ENCODE data around the gene SIGLEC10. TPM values are rescaled to one million over a fixed set of nuclear protein-coding genes. Genes with fewer than 3 reads are reported as not detected.
A peak's percentile ranks its signal among the peaks of the same experiment; 100 is the strongest.
"Not testable (repeated sequence)": the region's sequence is repeated elsewhere in the genome, so short reads cannot be mapped to it uniquely, and the experiment has no call there.

Gene SIGLEC10
- total RNA-seq, 1 donor from 2014 or later = not detected

DNA sequence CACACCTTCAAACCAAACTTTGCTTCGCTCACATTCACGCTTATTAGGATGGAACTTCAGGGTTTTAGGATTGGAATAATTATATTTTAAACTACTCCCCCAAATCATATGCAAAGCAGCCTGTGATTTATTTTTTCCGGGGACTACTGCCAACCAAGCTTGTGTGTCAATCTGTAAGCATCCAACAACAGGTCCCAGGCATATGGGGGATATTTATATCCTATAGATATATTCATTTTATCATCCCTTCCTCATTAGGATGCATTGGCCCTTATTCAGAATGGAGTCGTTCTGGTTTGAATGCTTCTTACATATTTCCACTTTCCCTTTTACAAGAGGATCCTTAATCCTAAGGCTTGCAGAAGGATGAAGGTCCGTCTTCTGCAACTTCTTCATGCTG is 18.2 kb downstream of the SIGLEC10 start:
- Mint-ChIP-seq H3K36me3 (peaks cover 7% of the 10 kb centered on the region), H3K27ac (no peak overlapping the region), H3K27me3 (no peaks in the 10 kb centered on the region), H3K4me1 (ENCODE audit: unreplicated experiment) (peaks cover 17% of the 10 kb centered on the region), H3K4me3 (no peak overlapping the region), H3K9me3 (peaks cover 21% of the 10 kb centered on the region)
- DNase-seq (ENCODE audit: extremely low spot score, unreplicated experiment) = no peak
- TF ChIP-seq, protein P1, sequence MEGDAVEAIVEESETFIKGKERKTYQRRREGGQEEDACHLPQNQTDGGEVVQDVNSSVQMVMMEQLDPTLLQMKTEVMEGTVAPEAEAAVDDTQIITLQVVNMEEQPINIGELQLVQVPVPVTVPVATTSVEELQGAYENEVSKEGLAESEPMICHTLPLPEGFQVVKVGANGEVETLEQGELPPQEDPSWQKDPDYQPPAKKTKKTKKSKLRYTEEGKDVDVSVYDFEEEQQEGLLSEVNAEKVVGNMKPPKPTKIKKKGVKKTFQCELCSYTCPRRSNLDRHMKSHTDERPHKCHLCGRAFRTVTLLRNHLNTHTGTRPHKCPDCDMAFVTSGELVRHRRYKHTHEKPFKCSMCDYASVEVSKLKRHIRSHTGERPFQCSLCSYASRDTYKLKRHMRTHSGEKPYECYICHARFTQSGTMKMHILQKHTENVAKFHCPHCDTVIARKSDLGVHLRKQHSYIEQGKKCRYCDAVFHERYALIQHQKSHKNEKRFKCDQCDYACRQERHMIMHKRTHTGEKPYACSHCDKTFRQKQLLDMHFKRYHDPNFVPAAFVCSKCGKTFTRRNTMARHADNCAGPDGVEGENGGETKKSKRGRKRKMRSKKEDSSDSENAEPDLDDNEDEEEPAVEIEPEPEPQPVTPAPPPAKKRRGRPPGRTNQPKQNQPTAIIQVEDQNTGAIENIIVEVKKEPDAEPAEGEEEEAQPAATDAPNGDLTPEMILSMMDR (conservative IDR thresholded peaks at IDR 0.05) = no peak

DNA sequence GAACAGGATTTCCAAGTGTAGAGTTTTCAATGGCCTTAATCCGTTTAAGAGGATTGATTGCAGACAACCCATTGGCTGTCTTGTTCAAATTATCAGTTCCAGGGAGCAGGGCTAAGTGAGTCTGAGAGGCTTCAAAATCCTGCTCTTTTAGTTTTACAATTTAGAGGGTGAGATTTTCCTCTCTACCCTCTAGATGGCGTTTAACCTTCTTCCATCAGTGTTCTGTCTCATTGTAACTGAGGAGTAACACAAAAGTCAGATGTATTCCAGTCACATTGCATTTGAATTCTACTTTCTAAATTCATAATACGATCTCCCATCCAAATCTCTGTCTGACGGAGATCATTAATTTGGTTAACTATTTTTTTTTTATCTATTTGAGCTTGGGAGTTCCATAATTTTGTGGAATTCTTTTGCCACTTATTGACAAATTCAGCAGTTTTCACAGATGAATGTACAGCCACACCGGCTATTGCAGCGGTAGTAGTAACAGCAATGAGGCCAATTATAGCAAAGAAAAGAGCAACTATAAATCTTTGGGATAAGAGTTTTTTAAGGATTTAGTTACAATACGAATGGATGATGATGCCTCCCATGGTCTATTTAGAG is 19.2 kb downstream of the SIGLEC10 start:
- Mint-ChIP-seq H3K27ac (peak overlapping the region; percentile 65), H3K36me3 (peaks cover 3% of the 10 kb centered on the region), H3K9me3 (peaks cover 20% of the 10 kb centered on the region), H3K4me3 (peak overlapping the region; percentile 70), H3K4me1 (ENCODE audit: unreplicated experiment) (peaks cover 22% of the 10 kb centered on the region), H3K27me3 (no peaks in the 10 kb centered on the region)
- TF ChIP-seq, protein P1 (conservative IDR thresholded peaks at IDR 0.05) = peak; percentile 70
- no peak for DNase-seq (ENCODE audit: extremely low spot score, unreplicated experiment)

GRCh38 chr19:51397453-51397852 is 20.0 kb downstream of the SIGLEC10 start:
- peaks cover 22% of the 10 kb centered on the region for H3K4me1 Mint-ChIP-seq (ENCODE audit: unreplicated experiment)
- peak overlapping the region; percentile 65 for H3K27ac Mint-ChIP-seq
- not testable (repeated sequence) for H3K27me3 Mint-ChIP-seq; H3K36me3 Mint-ChIP-seq; DNase-seq (ENCODE audit: extremely low spot score, unreplicated experiment)
- H3K9me3 Mint-ChIP-seq = peaks cover 17% of the 10 kb centered on the region
- H3K4me3 Mint-ChIP-seq = peak overlapping the region; percentile 70

DNA sequence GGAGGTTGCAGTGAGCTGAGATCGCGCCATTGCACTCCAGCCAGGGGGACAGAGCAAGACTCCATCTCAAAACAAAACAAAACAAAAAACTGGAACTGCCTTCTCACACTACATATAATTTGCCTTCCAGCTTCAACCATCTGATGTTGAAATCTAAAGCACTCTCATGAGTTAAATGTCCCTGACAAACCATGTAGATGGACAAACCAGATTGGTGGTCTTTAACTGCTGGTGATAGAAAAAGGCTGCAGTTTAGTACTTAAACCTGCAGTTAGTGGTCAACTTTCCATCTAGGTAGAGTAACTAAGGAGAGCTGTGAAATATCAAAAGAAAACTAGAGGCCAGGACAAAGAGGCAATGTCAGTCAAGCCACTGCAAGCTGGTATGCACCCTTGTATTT is 21.3 kb downstream of the SIGLEC10 start:
- no peak overlapping the region for H3K27ac Mint-ChIP-seq
- TF ChIP-seq, protein P1 (conservative IDR thresholded peaks at IDR 0.05) = no peak
- DNase-seq (ENCODE audit: extremely low spot score, unreplicated experiment) = no peak
- peak overlapping the region; percentile 24 for H3K4me3 Mint-ChIP-seq
- H3K36me3 Mint-ChIP-seq = peaks cover 3% of the 10 kb centered on the region
- peaks cover 22% of the 10 kb centered on the region for H3K4me1 Mint-ChIP-seq (ENCODE audit: unreplicated experiment)
- H3K9me3 Mint-ChIP-seq = peaks cover 9% of the 10 kb centered on the region
- H3K27me3 Mint-ChIP-seq = no peaks in the 10 kb centered on the region

GRCh38 chr19:51394050-51394836 is 23.2 kb downstream of the SIGLEC10 start:
- Mint-ChIP-seq H3K9me3 (peaks cover 9% of the 10 kb centered on the region), H3K36me3 (peaks cover 3% of the 10 kb centered on the region), H3K27me3 (no peaks in the 10 kb centered on the region), H3K4me1 (ENCODE audit: unreplicated experiment) (peaks cover 26% of the 10 kb centered on the region), H3K27ac (peak overlapping the region; percentile 86), H3K4me3 (peak overlapping the region; percentile 85)
- DNase-seq (ENCODE audit: extremely low spot score, unreplicated experiment) = peak; percentile 92
- TF ChIP-seq, protein P1 (conservative IDR thresholded peaks at IDR 0.05) = no peak

GRCh38 chr19:51392701-51393100 is 24.7 kb downstream of the SIGLEC10 start:
- TF ChIP-seq, protein P1 (conservative IDR thresholded peaks at IDR 0.05) = no peak
- H3K9me3 Mint-ChIP-seq = peaks cover 9% of the 10 kb centered on the region
- H3K4me1 Mint-ChIP-seq (ENCODE audit: unreplicated experiment) = peaks cover 26% of the 10 kb centered on the region
- DNase-seq (ENCODE audit: extremely low spot score, unreplicated experiment) = no peak
- H3K4me3 Mint-ChIP-seq = peak overlapping the region; percentile 78
- H3K27ac Mint-ChIP-seq = peak overlapping the region; percentile 57
- H3K36me3 Mint-ChIP-seq = peaks cover 3% of the 10 kb centered on the region
- no peaks in the 10 kb centered on the region for H3K27me3 Mint-ChIP-seq

Data from type B pancreatic cell (in vitro differentiated cells).